ENCODE results near the gene CYBC1. TPM values are rescaled to one million over a fixed set of nuclear protein-coding genes. Genes with fewer than 3 reads are reported as not detected.

CYBC1 gene
- polyA plus RNA-seq: 4.6 and 7.0 TPM in 2 replicates

GRCh38 chr17:82450357-82451106 lies at the start of gene CYBC1:
CYBC1 (minus strand) TSS chr17:82450752; CDS start chr17:82449254, 1,498 bp downstream.

GRCh38 chr17:82458179-82458884 lies 7.8 kb upstream of the CYBC1 start, which contains the start of gene NARF:
NARF (plus strand) TSS chr17:82458741; CDS start chr17:82458804, 63 bp downstream.

GRCh38 chr17:82418001-82418986 lies 32.3 kb downstream of the CYBC1 start, which contains the start of the genes HEXD and OGFOD3:
HEXD (plus strand) TSS chr17:82418347; CDS start chr17:82419800, 1,453 bp downstream.
OGFOD3 (minus strand) TSS chr17:82418586; CDS start chr17:82418485, 101 bp downstream.

Other genes with a start within 250 kb of the CYBC1 start
- gene CCDC57, start 237.9 kb downstream of the CYBC1 start, polyA plus RNA-seq: 2.7 and 4.0 TPM in 2 replicates
- gene SLC16A3, start 221.7 kb downstream of the CYBC1 start, polyA plus RNA-seq: 0.31 TPM in 1 of 2 replicates, not detected in the other
- gene CSNK1D, start 177.1 kb downstream of the CYBC1 start, polyA plus RNA-seq: 12.2 and 17.3 TPM in 2 replicates
- gene CD7, start 133.1 kb downstream of the CYBC1 start, polyA plus RNA-seq: not detected in 2 replicates
- not detected in 2 replicates for gene SECTM1, start 117.0 kb downstream of the CYBC1 start, polyA plus RNA-seq
- gene TEX19, start 91.5 kb downstream of the CYBC1 start, polyA plus RNA-seq: not detected in 2 replicates
- not detected in 2 replicates for gene UTS2R, start 79.0 kb downstream of the CYBC1 start, polyA plus RNA-seq
- 2.0 and 3.7 TPM in 2 replicates for gene HEXD, start 32.4 kb downstream of the CYBC1 start, polyA plus RNA-seq
- gene OGFOD3, start 32.2 kb downstream of the CYBC1 start, polyA plus RNA-seq: 0.36 and 7.6 TPM in 2 replicates
- gene NARF, start 8.0 kb upstream of the CYBC1 start, polyA plus RNA-seq: 42.2 and 47.7 TPM in 2 replicates
- gene FOXK2, start 69.0 kb upstream of the CYBC1 start, polyA plus RNA-seq: 13.8 and 15.0 TPM in 2 replicates
- 9.6 and 12.0 TPM in 2 replicates for gene WDR45B, start 197.7 kb upstream of the CYBC1 start, polyA plus RNA-seq
- 6.7 and 14.4 TPM in 2 replicates for gene RAB40B, start 247.9 kb upstream of the CYBC1 start, polyA plus RNA-seq